Neural cell (in vitro differentiated cells): ENCODE measurements around the gene TMEM234. TPM values are rescaled to one million over a fixed set of nuclear protein-coding genes. Genes with fewer than 3 reads are reported as not detected.

Experiments used
- H2AFZ ChIP-seq: fragments of 200-600, 300-800 bp; sonication (generic), shearing (Covaris generic); 2 replicates; pipeline ENCODE4 v1.6.0; 2014; ENCODE audit warnings: low read depth, mild to moderate bottlenecking, antibody characterized with exemption, low read length, moderate library complexity
- H3F3A ChIP-seq: fragments of 200-600 bp; shearing (Covaris generic); 2 replicates; pipeline ENCODE4 v1.6.1; 2016; ENCODE audit warnings: mild to moderate bottlenecking, moderate library complexity, mixed read lengths, antibody characterized with exemption, low read length; ENCODE audit not compliant: insufficient read depth, poor library complexity, severe bottlenecking
- H3K27ac ChIP-seq: fragments of 200-600, 300-800 bp; sonication (generic), shearing (Covaris generic); 2 replicates; pipeline ENCODE4 v1.5.1; 2014; ENCODE audit warnings: mild to moderate bottlenecking, low read length, moderate library complexity
- H3K27me3 ChIP-seq: fragments of 300-800, 200-600 bp; sonication (generic), shearing (Covaris generic); 2 replicates; pipeline ENCODE4 v1.6.0; 2014; ENCODE audit warnings: mild to moderate bottlenecking, low read depth, low read length, moderate library complexity; ENCODE audit not compliant: insufficient read depth
- H3K36me3 ChIP-seq: fragments of 300-800, 200-600 bp; sonication (generic), shearing (Covaris generic); 2 replicates; pipeline ENCODE4 v1.5.1; 2014; ENCODE audit warnings: mild to moderate bottlenecking, antibody characterized with exemption, low read length, moderate library complexity; ENCODE audit not compliant: insufficient read depth
- H3K4me2 ChIP-seq: fragments of 300-800, 200-600 bp; sonication (generic), shearing (Covaris generic); 2 replicates; pipeline ENCODE4 v1.6.0; 2014; ENCODE audit warnings: mild to moderate bottlenecking, low read length
- H3K4me3 ChIP-seq: fragments of 300-800, 200-600 bp; sonication (generic), shearing (Covaris generic); 2 replicates; pipeline ENCODE4 v1.5.1; 2014; ENCODE audit warnings: mild to moderate bottlenecking, low read length, moderate library complexity
- H3K79me2 ChIP-seq: fragments of 200-600 bp; shearing (Covaris generic); replicated peaks from 2 replicates; pipeline ENCODE4 v1.6.0; 2014; ENCODE audit warnings: mild to moderate bottlenecking, low read length, moderate library complexity; ENCODE audit not compliant: insufficient read depth
- H3K9ac ChIP-seq: fragments of 300-800, 200-600 bp; sonication (generic), shearing (Covaris generic); 2 replicates; pipeline ENCODE4 v1.6.1; 2016; ENCODE audit warnings: mild to moderate bottlenecking, low read length, mixed read lengths
- H3K9me2 ChIP-seq: fragments of 200-600 bp; shearing (Covaris generic); 2 replicates; pipeline ENCODE4 v1.6.1; 2016; ENCODE audit warnings: mild to moderate bottlenecking, low read length, mixed read lengths; ENCODE audit not compliant: insufficient read depth
- H3K9me3 ChIP-seq: fragments of 200-600, 300-800 bp; sonication (generic), shearing (Covaris generic); 2 replicates; pipeline ENCODE4 v1.6.1; 2016; ENCODE audit warnings: mild to moderate bottlenecking, mixed run types, low read length, moderate library complexity, mixed read lengths
- H4K20me1 ChIP-seq: fragments of 200-600 bp; shearing (Covaris generic); 2 replicates; pipeline ENCODE4 v1.6.1; 2016; ENCODE audit warnings: mild to moderate bottlenecking, mixed run types; ENCODE audit not compliant: insufficient read depth
- CTCF ChIP-seq: fragments of 450-650 bp; IDR thresholded peaks from 2 replicates; pipeline ENCODE4 v1.5.1; 2014; ENCODE audit warnings: antibody characterized with exemption, mild to moderate bottlenecking, moderate library complexity; ENCODE audit not compliant: poor library complexity, severe bottlenecking
- EP300 ChIP-seq: fragments of 450-650 bp; conservative IDR thresholded peaks from 2 replicates; pipeline ENCODE4 v1.6.1; 2014; ENCODE audit warnings: antibody characterized with exemption, mild to moderate bottlenecking, moderate library complexity; ENCODE audit not compliant: poor library complexity, severe bottlenecking
- EZH2 ChIP-seq: fragments of 200-600, 300-800 bp; shearing (Covaris generic), sonication (generic); IDR thresholded peaks from 2 replicates; pipeline ENCODE4 v1.6.1; 2014; ENCODE audit warnings: antibody characterized with exemption, low read length, borderline replicate concordance, mild to moderate bottlenecking; ENCODE audit not compliant: insufficient read depth, poor library complexity, severe bottlenecking
- MXI1 ChIP-seq: fragments of 450-650 bp; conservative IDR thresholded peaks from 2 replicates; pipeline ENCODE4 v1.6.1; 2014; ENCODE audit warnings: antibody characterized with exemption, mild to moderate bottlenecking; ENCODE audit not compliant: poor library complexity, severe bottlenecking
- POLR2AphosphoS5 ChIP-seq: IDR thresholded peaks from 2 replicates; pipeline ENCODE4 v1.6.1; 2012
- RAD21 ChIP-seq: fragments of 450-650 bp; conservative IDR thresholded peaks from 2 replicates; pipeline ENCODE4 v1.6.1; 2014; ENCODE audit warnings: antibody characterized with exemption, mild to moderate bottlenecking, moderate library complexity
- REST ChIP-seq: IDR thresholded peaks from 2 replicates; pipeline ENCODE4 v1.6.1; 2012; ENCODE audit warnings: borderline replicate concordance
- SMC3 ChIP-seq: fragments of 450-650 bp; conservative IDR thresholded peaks from 2 replicates; pipeline ENCODE4 v1.6.1; 2014; ENCODE audit warnings: antibody characterized with exemption, mild to moderate bottlenecking, moderate library complexity; ENCODE audit not compliant: poor library complexity
- TAF1 ChIP-seq: IDR thresholded peaks from 2 replicates; pipeline ENCODE4 v1.6.1; 2012; ENCODE audit warnings: low read depth
- polyA plus RNA-seq: library from polyadenylated mRNA; depleted of rRNA; stranded (reverse); fragments of >200 nt; gene quantifications from 2 replicates; pipeline ENCODE4 v1.2.3, GENCODE V29; 2014

The TMEM234 gene
- polyA plus RNA-seq, 1 donor from 2014 or later, result 24.4 TPM

GRCh38 chr1:32216566-32216965, 5.6 kb downstream of the TMEM234 start:
- no peak for TF ChIP-seq POLR2AphosphoS5
- TF ChIP-seq EP300, result no peak
- no peak for TF ChIP-seq REST
- TF ChIP-seq CTCF, result no peak
- TF ChIP-seq TAF1, result no peak
- no peak for TF ChIP-seq RAD21
- H3K4me3 ChIP-seq, result no peak overlapping the region
- H3K4me2 ChIP-seq, result no peak overlapping the region
- peaks cover 5% of the 10 kb centered on the region for H3K36me3 ChIP-seq
- no peak overlapping the region for H3K27ac ChIP-seq
- H3K79me2 ChIP-seq, result peaks cover 12% of the 10 kb centered on the region
- H4K20me1 ChIP-seq, result no peaks in the 10 kb centered on the region
- no peaks in the 10 kb centered on the region for H3K27me3 ChIP-seq
- no peaks in the 10 kb centered on the region for H3K9me2 ChIP-seq
- H3K9ac ChIP-seq, result no peak overlapping the region
- no peaks in the 10 kb centered on the region for H3K9me3 ChIP-seq
- H3F3A ChIP-seq, result no peaks in the 10 kb centered on the region
- no peak overlapping the region for H2AFZ ChIP-seq

GRCh38 chr1:32215629-32216480, 6.3 kb downstream of the TMEM234 start:
- Histone ChIP-seq H3K9ac (no peak overlapping the region), H4K20me1 (no peaks in the 10 kb centered on the region), H3K79me2 (peaks cover 4% of the 10 kb centered on the region), H3K36me3 (peaks cover 5% of the 10 kb centered on the region), H3K4me3 (no peak overlapping the region), H3K9me3 (no peaks in the 10 kb centered on the region), H3K27me3 (no peaks in the 10 kb centered on the region), H2AFZ (no peak overlapping the region), H3F3A (no peaks in the 10 kb centered on the region), H3K27ac (no peak overlapping the region), H3K9me2 (no peaks in the 10 kb centered on the region), H3K4me2 (no peak overlapping the region)
- TF ChIP-seq EZH2, result no peak
- peak; percentile 61 for TF ChIP-seq SMC3
- TF ChIP-seq MXI1, result no peak
- no peak for TF ChIP-seq TAF1
- peak; percentile 67 for TF ChIP-seq RAD21
- no peak for TF ChIP-seq EP300
- TF ChIP-seq REST, result no peak
- peak; percentile 73 for TF ChIP-seq CTCF
- no peak for TF ChIP-seq POLR2AphosphoS5
